Activated T-helper 9 cell treated with anti-CD3 and anti-CD28 coated beads, Interleukin-2, amount 50 U/mL, for 16 hours (primary cell): Measurements from ENCODE around the gene SLC6A16.
A peak's percentile ranks its signal among the peaks of the same experiment; 100 is the strongest.
"Not testable (repeated sequence)": the region's sequence is repeated elsewhere in the genome, so short reads cannot be mapped to it uniquely, and the experiment has no call there.

ENCODE experiments used
- DNase-seq: peaks from one replicate; pipeline ENCODE4 v3.0.0-alpha.2; 2020; ENCODE audit warnings: low read depth

Gene SLC6A16

DNA sequence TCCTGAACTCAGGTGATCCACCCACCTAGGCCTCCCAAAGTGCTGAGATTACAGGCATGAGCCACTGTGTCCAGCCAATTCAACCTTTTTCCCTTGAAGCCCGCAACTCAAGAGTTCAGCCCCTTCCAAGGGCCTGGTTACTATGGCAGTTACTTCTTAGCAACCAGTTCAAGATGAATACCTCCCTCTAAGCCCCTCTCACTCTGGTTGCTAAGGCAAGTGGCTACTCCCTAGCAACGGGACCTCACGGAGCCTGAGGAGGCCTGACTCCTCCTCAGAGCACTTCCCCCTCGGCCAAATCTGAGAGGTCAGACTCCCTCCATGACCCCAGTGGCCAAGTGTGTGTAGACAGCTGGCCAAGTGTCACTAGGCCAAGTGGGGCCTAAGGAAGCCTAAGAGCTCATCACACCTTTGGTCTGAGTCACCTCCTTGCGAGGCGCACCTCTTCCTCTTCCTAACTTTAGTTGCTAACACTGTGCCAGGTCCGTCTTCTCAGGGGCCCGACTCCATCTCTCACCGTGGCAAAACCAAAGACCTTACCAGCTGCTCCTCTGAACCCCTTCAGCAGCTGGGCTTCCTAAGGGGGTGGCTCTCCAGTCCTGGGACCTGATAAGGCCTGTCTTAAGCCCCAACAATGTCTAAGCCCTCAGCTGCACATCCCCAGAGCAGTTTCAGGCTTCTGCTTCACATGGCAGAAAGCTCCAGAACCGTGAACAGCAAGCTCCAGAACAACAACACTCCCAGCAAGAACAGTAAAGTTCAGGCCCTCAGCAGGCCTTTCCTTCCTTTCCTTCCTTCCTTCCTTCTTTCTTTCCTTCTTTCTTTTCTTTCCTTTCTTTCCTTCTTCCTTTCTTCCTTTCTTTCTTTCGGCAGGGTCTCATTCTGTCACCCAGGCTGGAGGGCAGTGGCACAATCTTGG lies 19.8 kb upstream of the SLC6A16 start:
- no peak for DNase-seq

- DNase-seq, result no peak
Observed at GRCh38 chr19:49343123-49343522, 18.1 kb upstream of the SLC6A16 start.

- DNase-seq, result no peak
Observed at GRCh38 chr19:49342291-49342721, 17.3 kb upstream of the SLC6A16 start.

DNA sequence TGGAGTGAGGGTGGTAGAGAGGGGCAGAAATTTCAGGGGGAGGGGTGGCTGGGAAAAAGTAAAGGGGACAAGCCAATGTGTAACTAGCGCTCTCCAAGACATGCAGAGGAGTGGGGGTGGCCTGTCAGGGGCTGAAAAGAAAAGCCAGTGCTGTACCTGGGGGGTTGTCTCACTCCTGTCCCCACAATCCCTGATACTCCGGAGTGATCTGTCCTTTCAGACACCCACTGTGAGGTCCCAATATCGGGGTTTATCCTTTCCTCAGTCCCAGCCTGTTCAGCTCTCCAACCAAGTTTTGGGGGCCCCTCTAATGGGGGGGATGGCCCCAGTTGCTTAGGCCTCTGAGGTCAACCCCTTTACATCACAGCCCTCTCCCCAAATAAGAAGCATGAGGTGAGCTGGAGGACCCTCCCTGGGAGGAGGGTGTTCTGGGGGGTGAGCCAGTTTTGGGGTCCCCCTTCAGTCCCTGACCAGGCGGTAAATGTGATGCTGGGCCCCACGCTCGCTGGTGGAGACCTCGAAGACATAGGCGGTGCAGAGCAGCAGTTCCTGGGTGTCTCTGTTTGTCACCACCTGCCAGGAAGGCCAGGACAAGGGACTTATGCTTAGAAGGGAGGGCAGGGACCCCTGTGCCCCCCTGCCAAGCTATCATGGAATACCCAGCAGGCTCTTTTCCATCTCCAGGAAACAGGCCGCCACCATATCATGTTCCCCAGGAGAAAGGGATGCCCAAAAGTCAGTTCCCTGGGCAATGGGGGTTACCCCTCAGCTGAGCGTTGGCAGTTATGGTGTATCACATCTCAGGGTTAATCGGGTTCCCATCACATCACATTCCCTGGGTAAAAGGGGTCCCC lies 16.1 kb upstream of the SLC6A16 start:
- DNase-seq, result no peak

- no peak for DNase-seq
Observed at GRCh38 chr19:49340069-49340864, 15.3 kb upstream of the SLC6A16 start.

GRCh38 chr19:49339301-49340068 lies 14.5 kb upstream of the SLC6A16 start:
- no peak for DNase-seq

- no peak for DNase-seq
Observed at GRCh38 chr19:49338691-49339300, 13.8 kb upstream of the SLC6A16 start.

DNA sequence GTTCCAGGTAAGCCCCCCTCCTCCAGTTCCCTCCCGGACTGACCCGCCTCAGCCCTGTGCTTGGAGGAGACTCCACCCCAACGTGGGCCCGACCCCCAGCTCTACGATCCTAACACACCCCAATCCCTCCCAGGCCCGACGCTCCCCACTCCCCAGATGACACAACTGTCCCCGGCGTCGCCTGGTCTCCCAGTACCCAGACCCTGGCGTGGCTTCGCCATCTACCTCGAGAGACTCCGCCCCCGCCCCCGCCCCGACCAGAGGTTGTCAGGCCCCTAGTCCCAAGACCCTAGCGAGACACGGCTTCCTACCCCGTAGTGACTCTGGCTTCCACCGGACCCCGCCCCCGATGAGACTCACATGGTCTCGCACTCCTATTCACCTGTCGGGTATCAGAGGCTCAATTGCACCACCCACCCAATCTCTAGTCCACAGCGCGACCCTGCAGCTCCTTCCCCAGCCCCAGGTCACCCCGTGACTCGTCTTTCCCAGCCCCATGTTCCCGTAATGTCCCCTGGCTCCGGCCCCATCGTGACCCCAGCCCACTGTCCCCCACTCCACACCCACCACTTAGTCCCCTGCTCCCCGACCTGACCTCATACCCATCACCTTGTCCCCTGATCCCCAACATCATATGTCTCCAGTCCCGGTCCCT lies 13.2 kb upstream of the SLC6A16 start:
- DNase-seq, result no peak

DNA sequence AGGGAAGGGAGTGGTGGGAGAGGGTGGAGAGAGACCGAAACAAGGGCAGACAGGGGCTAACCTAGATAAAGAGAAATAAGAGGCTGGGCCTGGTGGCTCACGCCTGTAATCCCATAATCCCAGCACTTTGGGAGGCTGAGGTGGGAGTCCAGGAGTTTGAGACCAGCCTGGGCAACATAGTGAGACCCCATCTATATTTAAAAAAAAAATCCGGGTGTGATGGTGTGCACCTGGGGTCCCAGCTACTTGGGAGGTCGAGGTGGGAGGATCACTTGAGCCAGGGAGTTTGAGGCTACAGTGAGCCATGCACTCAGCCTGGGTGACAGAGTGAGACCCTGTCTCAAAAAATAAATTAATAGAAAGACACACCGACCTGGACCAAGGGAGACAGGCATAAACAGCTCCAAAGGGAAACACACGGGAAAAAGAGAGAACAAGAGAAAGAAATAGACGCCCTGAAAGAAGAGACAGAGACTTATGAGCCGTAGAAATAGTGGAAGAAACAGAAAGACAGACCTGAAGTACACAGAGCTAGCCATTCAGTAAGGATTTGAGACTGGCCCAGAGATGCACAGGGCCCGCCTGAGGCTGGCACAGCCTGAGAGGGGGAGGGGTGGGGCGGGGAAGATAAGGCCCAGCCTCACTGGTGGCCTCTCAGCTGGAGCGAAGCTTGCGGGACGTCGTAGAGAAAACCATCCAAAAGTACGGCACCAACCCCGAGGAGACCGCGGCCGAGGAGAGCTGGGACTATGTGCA lies 12.5 kb upstream of the SLC6A16 start:
- no peak for DNase-seq

DNA sequence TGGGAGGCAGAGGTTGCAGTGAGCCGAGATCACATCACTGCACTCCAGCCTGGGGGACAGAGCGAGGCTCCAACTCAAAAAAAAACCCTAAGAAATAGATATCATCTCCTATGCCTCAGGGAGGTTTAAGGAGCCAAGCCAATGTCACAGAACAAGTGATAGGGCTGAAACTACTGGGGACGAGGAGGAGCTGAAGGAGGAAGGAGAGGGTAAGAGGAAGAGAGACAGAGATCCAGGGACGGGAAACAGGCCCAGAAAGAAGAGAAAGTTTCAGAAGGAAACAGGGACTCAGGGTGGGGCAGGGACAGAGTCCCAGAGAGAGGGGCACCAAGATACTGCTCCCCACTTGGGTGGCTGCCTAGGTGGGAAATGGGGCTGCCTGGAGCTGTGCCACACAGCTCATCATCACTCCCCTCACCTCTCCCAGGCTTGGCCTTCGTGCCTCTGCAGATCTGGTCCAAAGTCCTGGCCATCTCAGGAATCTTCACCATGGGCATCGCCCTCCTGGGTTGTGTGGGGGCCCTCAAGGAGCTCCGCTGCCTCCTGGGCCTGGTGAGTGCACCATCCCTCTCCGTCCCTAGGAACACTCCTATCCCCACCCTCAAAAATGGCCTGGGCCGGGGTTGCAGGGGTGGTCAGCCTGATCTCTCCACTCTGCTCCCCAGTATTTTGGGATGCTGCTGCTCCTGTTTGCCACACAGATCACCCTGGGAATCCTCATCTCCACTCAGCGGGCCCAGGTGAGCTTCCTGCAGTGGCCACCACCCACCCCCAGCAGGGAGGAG lies 11.7 kb upstream of the SLC6A16 start:
- DNase-seq, result no peak

DNA sequence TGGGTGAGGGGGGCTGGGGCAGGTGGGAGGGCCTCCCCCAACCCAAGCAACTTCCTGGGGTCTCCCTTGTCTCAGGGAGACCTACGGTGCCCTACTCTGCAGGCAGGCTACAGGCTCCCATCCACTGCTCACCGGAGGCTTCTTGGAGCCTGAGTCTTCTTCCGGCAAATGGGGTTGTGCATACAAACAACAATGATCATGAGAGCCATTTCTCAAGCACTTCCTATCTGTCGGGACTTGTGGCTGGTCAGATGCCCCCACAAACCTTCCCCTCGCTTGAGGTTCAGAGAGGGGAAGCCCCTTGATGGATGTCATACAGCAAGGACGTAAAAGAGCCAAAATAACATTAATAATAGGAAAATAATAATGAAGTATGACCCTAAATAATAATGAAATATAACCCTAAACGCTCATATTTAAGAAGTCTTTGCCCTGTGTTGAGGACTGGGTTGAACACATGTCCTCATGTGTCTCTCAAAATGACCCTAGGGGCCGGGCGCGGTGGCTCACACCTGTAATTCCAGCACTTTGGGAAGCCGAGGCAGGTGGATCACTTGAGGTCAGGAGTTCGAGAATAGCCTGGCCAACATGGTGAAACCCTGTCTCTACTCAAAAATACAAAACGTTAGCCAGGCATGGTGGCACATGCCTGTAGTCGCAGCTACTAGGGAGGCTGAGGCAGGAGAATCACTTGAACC lies 10.9 kb upstream of the SLC6A16 start:
- DNase-seq, result no peak

DNA sequence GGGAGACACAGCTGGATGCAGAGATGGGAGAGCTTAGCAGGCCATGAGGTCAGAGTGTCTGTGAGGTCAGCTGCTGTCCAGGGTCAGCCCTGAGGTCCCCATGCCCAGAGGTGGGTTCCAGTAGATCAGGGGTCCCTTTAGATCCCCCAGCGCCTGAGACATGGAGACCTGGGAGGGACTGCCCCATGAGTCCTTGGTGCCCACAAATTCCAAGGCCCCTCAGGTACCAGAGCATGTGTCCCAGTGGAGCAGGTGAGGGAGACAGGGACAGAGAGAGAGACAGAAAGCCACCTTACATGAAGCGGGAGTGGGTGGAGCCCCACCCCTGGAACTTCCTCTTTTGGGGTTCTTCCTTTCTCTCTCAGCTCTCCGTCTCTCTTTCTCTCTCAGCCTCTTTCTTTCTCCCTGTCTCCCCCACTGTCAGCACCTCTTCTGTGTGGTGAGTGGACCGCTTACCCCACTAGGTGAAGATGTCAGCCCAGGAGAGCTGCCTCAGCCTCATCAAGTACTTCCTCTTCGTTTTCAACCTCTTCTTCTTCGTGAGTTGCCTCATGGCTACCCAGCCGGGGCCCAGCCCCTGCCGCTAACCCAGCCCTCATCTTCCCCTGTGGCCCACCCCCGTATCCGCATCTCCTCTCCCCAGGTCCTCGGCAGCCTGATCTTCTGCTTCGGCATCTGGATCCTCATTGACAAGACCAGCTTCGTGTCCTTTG lies 10.2 kb upstream of the SLC6A16 start, which contains the start of gene CD37:
Gene CD37, plus strand, starts transcription at position 336 of the 713 bp plus-strand sequence. Its CDS starts 135 bp downstream, at position 471.
- peak; percentile 30 for DNase-seq

DNA sequence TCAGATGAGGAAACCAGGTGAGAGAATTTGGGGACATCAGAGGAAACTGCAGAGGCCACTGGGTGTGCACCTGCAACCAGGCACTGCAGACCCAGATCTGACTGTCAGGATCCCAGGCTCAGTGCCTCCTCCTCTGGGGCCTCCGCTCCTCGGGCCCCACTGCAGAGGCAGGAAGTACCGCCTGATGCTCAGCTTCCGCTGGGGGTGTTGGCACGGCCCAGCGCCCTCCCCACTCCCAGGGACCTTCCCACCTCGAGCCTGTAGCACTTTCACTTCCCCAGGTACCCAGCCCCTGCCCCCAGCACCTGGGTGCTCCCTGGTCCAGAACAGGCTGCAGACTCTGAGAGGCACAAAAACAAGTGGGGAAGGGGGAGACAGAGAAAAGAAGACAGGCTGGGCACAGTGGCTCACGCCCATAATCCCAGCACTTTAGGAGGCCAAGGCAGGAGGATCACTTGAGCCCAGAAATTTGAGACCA lies 8.9 kb upstream of the SLC6A16 start:
- DNase-seq, result peak; percentile 51

GRCh38 chr19:49333418-49333805 lies 8.4 kb upstream of the SLC6A16 start:
- DNase-seq, result no peak

GRCh38 chr19:49332691-49333417 lies 7.9 kb upstream of the SLC6A16 start:
- not testable (repeated sequence) for DNase-seq

- peak; percentile 30 for DNase-seq
Observed at GRCh38 chr19:49331616-49332055, 6.6 kb upstream of the SLC6A16 start.
